Measurements from ENCODE around the gene SERPINE3. TPM values are rescaled to one million over a fixed set of nuclear protein-coding genes. Genes with fewer than 3 reads are reported as not detected.

The SERPINE3 gene
- polyA plus RNA-seq, 3 donors, result not detected

DNA sequence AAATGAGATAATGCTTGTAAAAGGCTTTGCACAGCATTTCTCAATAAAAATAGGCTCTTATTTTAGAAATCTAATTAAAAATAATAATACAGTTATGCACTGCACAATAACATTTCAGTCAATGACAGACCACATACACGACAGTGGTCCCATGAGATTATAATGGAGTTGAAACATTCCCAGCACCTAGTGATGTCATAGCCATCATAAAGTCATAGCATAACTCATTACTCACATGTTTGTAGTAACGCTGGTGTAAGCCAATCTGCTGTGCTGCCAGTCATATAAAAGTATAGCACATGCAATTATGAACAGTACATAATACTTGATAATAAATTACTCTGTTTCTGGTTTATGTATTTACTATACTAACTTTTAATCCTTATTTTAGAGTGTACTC is 12.7 kb upstream of the SERPINE3 start:
- H3K4me2 ChIP-seq (replicated peaks; ENCODE audit: extremely low read depth, low read length, poor library complexity, severe bottlenecking), result no peak overlapping the region
- TF ChIP-seq, protein P1, sequence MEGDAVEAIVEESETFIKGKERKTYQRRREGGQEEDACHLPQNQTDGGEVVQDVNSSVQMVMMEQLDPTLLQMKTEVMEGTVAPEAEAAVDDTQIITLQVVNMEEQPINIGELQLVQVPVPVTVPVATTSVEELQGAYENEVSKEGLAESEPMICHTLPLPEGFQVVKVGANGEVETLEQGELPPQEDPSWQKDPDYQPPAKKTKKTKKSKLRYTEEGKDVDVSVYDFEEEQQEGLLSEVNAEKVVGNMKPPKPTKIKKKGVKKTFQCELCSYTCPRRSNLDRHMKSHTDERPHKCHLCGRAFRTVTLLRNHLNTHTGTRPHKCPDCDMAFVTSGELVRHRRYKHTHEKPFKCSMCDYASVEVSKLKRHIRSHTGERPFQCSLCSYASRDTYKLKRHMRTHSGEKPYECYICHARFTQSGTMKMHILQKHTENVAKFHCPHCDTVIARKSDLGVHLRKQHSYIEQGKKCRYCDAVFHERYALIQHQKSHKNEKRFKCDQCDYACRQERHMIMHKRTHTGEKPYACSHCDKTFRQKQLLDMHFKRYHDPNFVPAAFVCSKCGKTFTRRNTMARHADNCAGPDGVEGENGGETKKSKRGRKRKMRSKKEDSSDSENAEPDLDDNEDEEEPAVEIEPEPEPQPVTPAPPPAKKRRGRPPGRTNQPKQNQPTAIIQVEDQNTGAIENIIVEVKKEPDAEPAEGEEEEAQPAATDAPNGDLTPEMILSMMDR (IDR thresholded peaks at IDR 0.05), result no peak
- no peaks in the 10 kb centered on the region for H3K79me2 ChIP-seq (ENCODE audit: insufficient read depth, low read length)
- no peak overlapping the region for H3K4me3 Mint-ChIP-seq
- H3K9me3 ChIP-seq (replicated peaks in 1 of 2; ENCODE audit: control insufficient read depth in 1 of 2, insufficient read depth in 1 of 2, low read length in 2 of 2), result no peaks in the 10 kb centered on the region
- peaks cover 13 to 15% of the 10 kb centered on the region in 2 donors for H3K4me1 ChIP-seq (ENCODE audit: control insufficient read depth in 1 of 2, insufficient read depth in 2 of 2, low read length in 2 of 2)
- WGBS (ENCODE audit: insufficient coverage), result no CpG with 5 or more reads among the region's 2 CpGs
- H3K27ac Mint-ChIP-seq, result no peak overlapping the region
- no peaks in the 10 kb centered on the region for H3K9me3 Mint-ChIP-seq
- H3K36me3 Mint-ChIP-seq, result no peaks in the 10 kb centered on the region
- H3K27ac ChIP-seq (ENCODE audit: low read depth in 1 of 2, low read length in 2 of 2), result no peak overlapping the region
- H4K20me1 ChIP-seq (ENCODE audit: insufficient read depth, low read length), result no peaks in the 10 kb centered on the region
- H3K27me3 ChIP-seq (ENCODE audit: control insufficient read depth in 2 of 2, insufficient read depth in 2 of 2, low read length in 2 of 2), result no peaks in the 10 kb centered on the region
- peaks cover 0 to 2% (median 0%) of the 10 kb centered on the region in 3 donors for H3K27me3 Mint-ChIP-seq (ENCODE audit: low read depth in 3 of 3)
- H2AFZ ChIP-seq (ENCODE audit: insufficient read depth, low read depth, low read length, poor library complexity, severe bottlenecking), result no peak overlapping the region
- peaks cover 18% of the 10 kb centered on the region for H3K4me1 Mint-ChIP-seq
- intact Hi-C loops (cut with micrococcal nuclease), result no loop called here
- no peak overlapping the region for H3K4me3 ChIP-seq (replicated peaks in 1 of 3; ENCODE audit: low read depth in 2 of 3, low read length in 3 of 3)
- H3K36me3 ChIP-seq (replicated peaks in 1 of 2; ENCODE audit: control insufficient read depth in 1 of 2, insufficient read depth in 2 of 2, low read length in 2 of 2), result no peaks in the 10 kb centered on the region
- no peak overlapping the region for H3K9ac ChIP-seq (ENCODE audit: insufficient read depth, low read length, poor library complexity, severe bottlenecking)
- DNase-seq, result no peak

DNA sequence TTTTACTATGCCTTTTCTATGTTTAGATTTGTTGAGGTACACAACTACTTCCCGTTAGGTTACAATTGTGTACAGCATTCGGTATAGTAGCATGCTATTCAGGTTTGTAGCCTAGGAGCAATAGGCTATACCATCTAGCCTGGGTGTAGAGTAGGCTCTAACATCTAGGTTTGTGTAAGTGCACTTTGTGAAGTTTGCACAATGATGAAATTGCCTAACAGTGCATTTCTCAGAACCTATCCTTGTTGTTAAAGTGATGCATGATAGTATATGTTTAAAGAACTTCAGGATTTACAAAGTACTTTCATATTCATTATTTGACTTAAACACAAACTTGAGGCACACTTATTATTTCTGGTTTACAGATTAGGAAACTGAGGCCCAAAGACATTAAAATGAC is 11.5 kb upstream of the SERPINE3 start:
- no peaks in the 10 kb centered on the region for H3K36me3 ChIP-seq (replicated peaks in 1 of 2; ENCODE audit: control insufficient read depth in 1 of 2, insufficient read depth in 2 of 2, low read length in 2 of 2)
- intact Hi-C loops (cut with micrococcal nuclease), result no loop called here
- WGBS (ENCODE audit: insufficient coverage), result 100% methylated on average over 1 of the region's 2 CpGs

More for the DNA sequence above, 11.5 kb upstream of the SERPINE3 start:
- Histone ChIP-seq H3K4me2 (replicated peaks; ENCODE audit: extremely low read depth, low read length, poor library complexity, severe bottlenecking) (no peak overlapping the region), H3K9ac (ENCODE audit: insufficient read depth, low read length, poor library complexity, severe bottlenecking) (no peak overlapping the region), H3K4me3 (replicated peaks in 1 of 3; ENCODE audit: low read depth in 2 of 3, low read length in 3 of 3) (no peak overlapping the region), H2AFZ (ENCODE audit: insufficient read depth, low read depth, low read length, poor library complexity, severe bottlenecking) (no peak overlapping the region), H4K20me1 (ENCODE audit: insufficient read depth, low read length) (no peaks in the 10 kb centered on the region), H3K79me2 (ENCODE audit: insufficient read depth, low read length) (no peaks in the 10 kb centered on the region), H3K4me1 (ENCODE audit: control insufficient read depth in 1 of 2, insufficient read depth in 2 of 2, low read length in 2 of 2) (peaks cover 13 to 15% of the 10 kb centered on the region in 2 donors), H3K27ac (ENCODE audit: low read depth in 1 of 2, low read length in 2 of 2) (no peak overlapping the region), H3K27me3 (ENCODE audit: control insufficient read depth in 2 of 2, insufficient read depth in 2 of 2, low read length in 2 of 2) (no peaks in the 10 kb centered on the region), H3K9me3 (replicated peaks in 1 of 2; ENCODE audit: control insufficient read depth in 1 of 2, insufficient read depth in 1 of 2, low read length in 2 of 2) (no peaks in the 10 kb centered on the region)
- DNase-seq, result no peak
- TF ChIP-seq, protein P1 (IDR thresholded peaks at IDR 0.05), result no peak
- H3K4me1 Mint-ChIP-seq, result peaks cover 18% of the 10 kb centered on the region
- H3K27ac Mint-ChIP-seq, result no peak overlapping the region
- no peaks in the 10 kb centered on the region for H3K36me3 Mint-ChIP-seq
- H3K27me3 Mint-ChIP-seq (ENCODE audit: low read depth in 3 of 3), result peaks cover 0 to 2% (median 0%) of the 10 kb centered on the region in 3 donors
- no peaks in the 10 kb centered on the region for H3K9me3 Mint-ChIP-seq
- H3K4me3 Mint-ChIP-seq, result no peak overlapping the region

All from CD14-positive monocyte (primary cell).